Activated CD4-positive, alpha-beta T cell treated with anti-CD3 and anti-CD28 coated beads, Interleukin-2, amount 50 U/mL, for 1 hour (primary cell): ENCODE data around the gene ANXA10.
"Not testable (repeated sequence)": the region's sequence is repeated elsewhere in the genome, so short reads cannot be mapped to it uniquely, and the experiment has no call there.

Source experiments
- DNase-seq: peaks from one replicate; pipeline ENCODE4 v3.0.0-alpha.2; 2020

ANXA10 gene

GRCh38 chr4:168092176-168092712, at the start of gene ANXA10:
Gene ANXA10, plus strand, starts transcription at chr4:168092537. Its CDS starts 164 bp downstream, at chr4:168092701.
- DNase-seq = no peak

GRCh38 chr4:168045354-168045753, 47.0 kb upstream of the ANXA10 start:
- DNase-seq = no peak

GRCh38 chr4:168050002-168050401, 42.3 kb upstream of the ANXA10 start:
- no peak for DNase-seq

- DNase-seq = no peak
Observed at GRCh38 chr4:168051526-168051925, 40.8 kb upstream of the ANXA10 start.

- DNase-seq = no peak
Observed at GRCh38 chr4:168057412-168057811, 34.9 kb upstream of the ANXA10 start.

GRCh38 chr4:168059251-168059650, 33.1 kb upstream of the ANXA10 start:
- no peak for DNase-seq

- no peak for DNase-seq
Observed at GRCh38 chr4:168063031-168063430, 29.3 kb upstream of the ANXA10 start.

- no peak for DNase-seq
Observed at GRCh38 chr4:168070903-168071302, 21.4 kb upstream of the ANXA10 start.

GRCh38 chr4:168071304-168071703, 21.0 kb upstream of the ANXA10 start:
- no peak for DNase-seq

GRCh38 chr4:168074861-168075260, 17.5 kb upstream of the ANXA10 start:
- no peak for DNase-seq

- DNase-seq = peak; percentile 7
Observed at GRCh38 chr4:168076989-168077725, 15.2 kb upstream of the ANXA10 start.

GRCh38 chr4:168077726-168078239, 14.6 kb upstream of the ANXA10 start:
- DNase-seq = no peak

- no peak for DNase-seq
Observed at GRCh38 chr4:168082379-168082778, 10.0 kb upstream of the ANXA10 start.

GRCh38 chr4:168095776-168096406, 3.6 kb downstream of the ANXA10 start:
- no peak for DNase-seq

GRCh38 chr4:168096407-168096784, 4.1 kb downstream of the ANXA10 start:
- no peak for DNase-seq

GRCh38 chr4:168097161-168097560, 4.8 kb downstream of the ANXA10 start:
- DNase-seq = no peak

- DNase-seq = no peak
Observed at GRCh38 chr4:168098248-168098717, 5.9 kb downstream of the ANXA10 start.

GRCh38 chr4:168099195-168099594, 6.9 kb downstream of the ANXA10 start:
- DNase-seq = no peak

GRCh38 chr4:168101026-168101425, 8.7 kb downstream of the ANXA10 start:
- no peak for DNase-seq

- DNase-seq = no peak
Observed at GRCh38 chr4:168102403-168102802, 10.1 kb downstream of the ANXA10 start.

GRCh38 chr4:168109527-168109926, 17.2 kb downstream of the ANXA10 start:
- DNase-seq = no peak

GRCh38 chr4:168113059-168113458, 20.7 kb downstream of the ANXA10 start:
- DNase-seq = not testable (repeated sequence)

GRCh38 chr4:168118116-168118655, 25.8 kb downstream of the ANXA10 start:
- no peak for DNase-seq

- no peak for DNase-seq
Observed at GRCh38 chr4:168119100-168119499, 26.8 kb downstream of the ANXA10 start.
